Measurements from ENCODE around the gene NR2C2AP.
"Not testable (repeated sequence)": the region's sequence is repeated elsewhere in the genome, so short reads cannot be mapped to it uniquely, and the experiment has no call there.

The NR2C2AP gene

GRCh38 chr19:19185853-19186740, 17.1 kb downstream of the NR2C2AP start:
- peak in 2 of 3 experiments; percentile 22 to 39 for DNase-seq (ENCODE audit: low read depth in 3 of 3)

GRCh38 chr19:19181488-19181998, 21.7 kb downstream of the NR2C2AP start:
- DNase-seq (ENCODE audit: low read depth in 3 of 3): no peak

- DNase-seq (ENCODE audit: low read depth in 3 of 3): no peak
Measured at GRCh38 chr19:19179548-19180441, 23.4 kb downstream of the NR2C2AP start.

- no peak for DNase-seq (ENCODE audit: low read depth in 3 of 3)
Measured at GRCh38 chr19:19176950-19177349, 26.3 kb downstream of the NR2C2AP start.

- not testable (repeated sequence) for DNase-seq (ENCODE audit: low read depth in 3 of 3)
Measured at GRCh38 chr19:19173243-19173642, 30.0 kb downstream of the NR2C2AP start.

- no peak for DNase-seq (ENCODE audit: low read depth in 3 of 3)
Measured at GRCh38 chr19:19171821-19172532, 31.2 kb downstream of the NR2C2AP start.

- no peak for DNase-seq (ENCODE audit: low read depth in 3 of 3)
Measured at GRCh38 chr19:19170873-19171672, 32.1 kb downstream of the NR2C2AP start.

GRCh38 chr19:19170053-19170872, 33.0 kb downstream of the NR2C2AP start, which contains the start of gene MEF2B:
Gene MEF2B (minus strand): TSS chr19:19170263. CDS start chr19:19150735, 19,528 bp downstream.
- peak; percentile 57 to 64 (median 62) for DNase-seq (ENCODE audit: low read depth in 3 of 3)

GRCh38 chr19:19169236-19170052, 33.8 kb downstream of the NR2C2AP start:
- no peak for DNase-seq (ENCODE audit: low read depth in 3 of 3)

- no peak for DNase-seq (ENCODE audit: low read depth in 3 of 3)
Measured at GRCh38 chr19:19167612-19168011, 35.6 kb downstream of the NR2C2AP start.

- DNase-seq (ENCODE audit: low read depth in 3 of 3): no peak
Measured at GRCh38 chr19:19165396-19165795, 37.8 kb downstream of the NR2C2AP start.

GRCh38 chr19:19162495-19162894, 40.7 kb downstream of the NR2C2AP start:
- DNase-seq (ENCODE audit: low read depth in 3 of 3): no peak

- DNase-seq (ENCODE audit: low read depth in 3 of 3): no peak
Measured at GRCh38 chr19:19160461-19161035, 42.7 kb downstream of the NR2C2AP start.

- no peak for DNase-seq (ENCODE audit: low read depth in 3 of 3)
Measured at GRCh38 chr19:19159534-19159933, 43.7 kb downstream of the NR2C2AP start.

GRCh38 chr19:19157808-19158207, 45.4 kb downstream of the NR2C2AP start:
- DNase-seq (ENCODE audit: low read depth in 3 of 3): no peak

GRCh38 chr19:19155495-19156219, 47.6 kb downstream of the NR2C2AP start:
- DNase-seq (ENCODE audit: low read depth in 3 of 3): no peak

GRCh38 chr19:19154768-19155494, 48.3 kb downstream of the NR2C2AP start:
- no peak for DNase-seq (ENCODE audit: low read depth in 3 of 3)
